Skin epidermis (tissue), 12 donors: ENCODE measurements around the gene NYAP1.
"Not testable (repeated sequence)": the region's sequence is repeated elsewhere in the genome, so short reads cannot be mapped to it uniquely, and the experiment has no call there.

ENCODE experiments used
- H3K27ac ChIP-seq, 21 experiments: fragments of 200-600 bp; sonication (generic) in 11 of 21; one replicate each; pipeline ENCODE4 v1.5.0; 2020; ENCODE audit warnings: mild to moderate bottlenecking in 3 of 21, inconsistent platforms in 2 of 21, moderate library complexity in 2 of 21
- H3K4me3 ChIP-seq, 7 experiments: fragments of 200-600 bp; sonication (generic) in 2 of 7; one replicate each; pipeline ENCODE4 v1.5.0; 2020; ENCODE audit warnings: inconsistent platforms in 2 of 7, mild to moderate bottlenecking in 2 of 7, moderate library complexity in 1 of 7

NYAP1 gene

DNA sequence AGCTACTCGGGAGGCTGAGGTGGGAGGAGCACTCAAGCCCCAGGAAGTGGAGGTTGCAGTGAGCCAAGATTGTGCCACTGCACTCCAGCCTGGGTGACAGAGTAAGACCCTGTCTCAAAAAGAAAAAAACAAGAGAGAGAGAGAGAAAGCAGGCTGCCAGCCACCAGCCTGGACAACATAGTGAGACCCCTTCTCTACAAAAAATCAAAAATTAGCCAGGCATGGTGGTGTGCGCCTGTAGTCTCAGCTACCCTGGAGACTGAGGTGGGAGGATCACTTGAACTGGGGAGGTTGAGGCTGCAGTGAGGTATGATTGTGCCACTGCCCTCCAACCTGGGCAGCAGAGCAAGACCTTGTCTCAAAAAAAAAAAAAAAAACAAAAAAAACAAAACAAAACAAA is 53.0 kb downstream of the NYAP1 start:
- not testable (repeated sequence) for H3K27ac ChIP-seq, H3K4me3 ChIP-seq

DNA sequence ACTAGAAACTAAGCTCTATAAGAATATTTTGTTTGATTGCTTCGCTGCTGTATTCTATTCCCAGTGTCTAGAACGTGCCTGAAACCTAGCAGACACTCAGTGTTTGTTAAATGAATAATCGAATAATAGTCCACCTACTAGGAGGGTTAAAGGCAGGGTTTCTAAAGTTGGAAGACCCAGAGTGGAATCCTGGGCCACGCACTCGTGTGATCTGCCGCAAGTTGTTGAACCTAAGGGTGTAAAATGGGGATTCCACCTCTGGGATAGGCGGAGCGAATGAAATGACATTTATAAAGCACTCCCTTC is 54.6 kb downstream of the NYAP1 start:
- peak overlapping the region in 5 of 7 experiments; percentile 5 to 84 (median 17) for H3K4me3 ChIP-seq
- peak overlapping the region in 10 of 21 experiments; percentile 7 to 77 (median 53) for H3K27ac ChIP-seq

DNA sequence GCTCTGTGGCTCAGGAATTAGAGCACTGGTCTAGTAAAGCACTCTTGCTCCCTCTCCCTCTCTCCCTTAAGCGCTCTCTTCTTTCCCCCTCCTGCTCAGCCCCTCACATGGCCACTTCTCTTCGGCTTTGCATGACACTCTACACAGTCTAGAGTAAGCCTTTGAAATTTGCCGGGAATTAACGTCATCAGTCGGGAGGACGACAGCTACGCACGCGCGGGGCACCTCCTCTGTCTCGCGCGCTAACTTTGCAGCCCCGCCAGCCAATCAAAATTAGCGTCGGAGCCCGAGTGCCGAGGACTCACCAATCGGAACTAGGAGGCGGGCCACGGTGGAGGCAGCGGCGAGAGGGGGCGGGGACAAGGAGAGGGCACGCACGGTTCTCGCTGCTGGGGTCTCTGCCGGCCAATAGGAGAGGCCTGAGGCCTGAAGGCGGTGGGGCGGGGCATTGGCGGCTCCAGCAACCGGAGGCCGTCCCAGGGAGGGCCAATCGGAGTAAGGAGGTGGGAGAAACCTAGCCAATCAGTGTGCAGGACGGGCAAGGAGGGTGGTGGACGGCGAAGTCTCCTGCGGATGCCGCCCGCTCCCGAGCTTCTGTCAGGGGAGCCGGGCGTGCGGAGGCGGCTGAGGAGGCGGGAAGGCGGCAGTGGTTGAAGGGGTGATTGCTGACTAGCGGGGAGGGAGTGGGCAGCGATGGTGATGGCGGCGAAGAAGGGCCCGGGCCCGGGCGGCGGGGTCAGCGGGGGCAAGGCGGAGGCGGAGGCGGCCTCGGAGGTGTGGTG is 55.1 kb downstream of the NYAP1 start, which contains the start of gene AGFG2:
Gene AGFG2 (plus strand): TSS at position 550 of the 782 bp plus-strand sequence. CDS start 144 bp downstream, at position 694.
- H3K27ac ChIP-seq: peak within 1 kb of the TSS in 19 of 21 experiments; percentile 20 to 90 (median 75)
- peak within 1 kb of the TSS; percentile 54 to 91 (median 80) for H3K4me3 ChIP-seq

DNA sequence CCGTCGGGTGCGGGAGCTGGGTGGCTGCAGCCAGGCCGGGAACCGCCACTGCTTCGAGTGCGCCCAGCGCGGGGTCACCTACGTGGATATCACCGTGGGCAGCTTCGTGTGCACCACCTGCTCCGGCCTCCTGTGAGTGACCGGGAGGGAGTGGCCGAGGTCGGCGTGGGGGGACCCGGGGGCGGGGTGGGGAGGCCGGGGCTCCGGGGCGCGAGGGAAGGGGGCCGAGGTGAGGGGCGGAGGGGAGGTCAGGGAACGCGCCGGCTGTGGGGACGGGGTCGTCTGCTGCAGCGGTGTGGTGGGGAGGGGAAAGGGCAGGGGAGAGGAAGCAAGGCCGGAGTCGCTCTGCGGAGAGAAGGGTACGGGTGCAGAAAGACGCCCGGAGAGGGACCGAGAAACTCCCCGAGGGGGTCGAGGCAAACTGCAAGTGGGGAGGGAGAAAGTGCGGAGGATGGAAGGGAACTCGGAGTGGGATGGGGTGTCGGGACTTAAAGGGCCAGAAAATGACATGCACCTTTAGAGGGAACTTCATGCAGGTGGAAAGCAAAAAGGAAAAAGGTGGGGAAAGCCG is 55.8 kb downstream of the NYAP1 start:
- peak overlapping the region; percentile 54 to 91 (median 80) for H3K4me3 ChIP-seq
- peak overlapping the region in 19 of 21 experiments; percentile 5 to 90 (median 73) for H3K27ac ChIP-seq

DNA sequence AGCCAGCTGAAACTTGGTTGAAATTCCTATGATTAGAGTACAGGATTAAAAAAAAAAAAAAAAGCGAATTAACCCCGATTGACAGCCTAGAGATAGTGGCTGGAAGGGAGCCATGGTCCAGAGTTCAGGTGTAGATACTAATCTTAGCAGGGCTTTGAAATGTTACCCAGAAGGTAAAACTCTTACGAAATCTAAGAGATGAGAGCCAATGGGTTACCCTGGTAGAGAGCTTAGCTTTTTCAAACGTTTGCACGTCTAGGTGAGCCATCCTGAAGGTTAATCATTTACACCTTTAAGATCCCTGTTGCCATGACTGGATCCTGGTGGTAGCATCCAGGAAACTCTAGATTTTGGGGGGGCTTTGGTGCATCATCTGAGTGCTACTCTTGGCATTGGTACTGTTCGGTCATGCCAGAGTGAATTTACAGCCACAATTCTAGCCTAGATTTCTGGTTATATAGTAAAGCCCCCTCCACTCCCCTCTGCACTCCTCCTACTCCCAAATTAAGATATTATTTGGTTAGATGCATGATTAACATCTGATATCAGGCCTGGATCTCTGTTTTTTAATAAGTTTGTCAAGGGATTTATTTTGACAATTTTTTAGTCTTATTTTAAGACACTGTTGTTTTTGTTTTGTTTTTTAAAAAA is 56.5 kb downstream of the NYAP1 start:
- Histone ChIP-seq H3K4me3 (peak overlapping the region; percentile 54 to 91 (median 80)), H3K27ac (peak overlapping the region in 9 of 21 experiments; percentile 23 to 90 (median 76))

DNA sequence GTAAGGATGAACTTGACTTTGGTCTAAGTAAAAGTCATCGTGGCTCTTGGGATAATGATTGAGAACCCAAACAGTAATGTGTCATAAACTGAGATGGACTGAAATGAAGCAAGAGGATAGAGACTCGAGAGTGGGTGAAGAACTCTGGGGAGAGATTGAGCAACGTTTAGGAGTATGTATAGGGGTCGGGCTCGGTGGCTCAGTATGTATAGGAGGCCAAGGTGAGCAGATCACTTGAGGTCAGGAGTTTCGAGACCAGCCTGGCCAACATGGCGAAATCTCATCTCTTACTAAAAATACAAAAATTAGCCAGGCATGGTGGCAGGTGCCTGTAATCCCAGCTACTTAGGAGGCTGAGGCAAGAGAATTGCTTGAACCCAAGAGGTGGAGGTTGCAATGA is 57.6 kb downstream of the NYAP1 start:
- H3K4me3 ChIP-seq: not testable (repeated sequence)
- H3K27ac ChIP-seq: peak overlapping the region in 3 of 21 experiments; percentile 17 to 92 (median 83)

DNA sequence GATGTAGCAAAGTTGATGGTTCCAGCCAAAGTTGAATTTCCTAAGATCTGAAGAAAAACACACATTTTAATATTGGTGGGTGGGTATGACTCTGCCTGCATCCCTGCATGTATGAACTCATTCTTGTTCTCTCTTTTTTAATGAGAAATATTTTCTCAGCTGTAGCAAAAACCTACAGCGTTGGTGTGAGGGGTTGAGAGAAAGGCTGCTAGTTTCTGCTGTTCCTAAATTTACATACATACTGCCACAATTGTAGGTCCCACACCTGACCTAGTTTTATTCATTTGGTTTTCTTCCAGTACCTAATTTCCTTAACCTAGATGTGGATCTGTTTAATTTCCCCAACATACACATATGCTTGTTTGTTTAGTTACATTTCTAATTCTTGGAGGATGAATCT is 59.9 kb downstream of the NYAP1 start:
- peak overlapping the region in 16 of 21 experiments; percentile 5 to 92 (median 78) for H3K27ac ChIP-seq
- no peak overlapping the region for H3K4me3 ChIP-seq

DNA sequence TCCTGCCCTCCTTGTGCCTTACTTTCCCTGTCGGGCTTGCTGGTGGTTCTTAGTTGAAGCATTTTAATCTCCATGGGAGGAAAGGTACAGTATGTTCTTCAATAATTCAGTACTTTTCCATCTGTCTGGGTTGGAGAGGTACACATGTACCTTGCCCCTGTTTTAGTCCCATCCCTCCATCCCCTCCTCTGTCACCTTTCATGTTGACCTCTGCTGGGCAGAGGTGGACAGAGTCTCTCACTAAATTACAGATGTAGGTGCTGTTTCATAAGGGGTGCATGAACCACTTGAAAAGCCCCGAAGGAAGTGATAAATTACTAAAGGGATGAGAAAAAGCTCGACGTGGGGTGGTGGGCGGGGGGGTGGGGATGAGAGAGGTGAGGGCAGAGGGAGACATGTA is 60.7 kb downstream of the NYAP1 start:
- H3K27ac ChIP-seq: peak overlapping the region in 20 of 21 experiments; percentile 29 to 92 (median 79)
- H3K4me3 ChIP-seq: no peak overlapping the region
